RWPE2 (cell line): ENCODE measurements around the gene GREM1.

ENCODE experiments used
- ATAC-seq: fragments of 200-7000 bp; cut with Tn5 transposase; 3 replicates; pipeline ENCODE4 v1.9.1; 2021; ENCODE audit warnings: low read depth
- DNase-seq: peaks from one replicate; pipeline ENCODE4 v3.0.0-alpha.2; 2020; ENCODE audit warnings: low spot score
- H3K27ac ChIP-seq: fragments of 450-650 bp; 2 replicates; pipeline ENCODE4 v1.5.1; 2017; ENCODE audit warnings: mild to moderate bottlenecking; ENCODE audit not compliant: poor library complexity, severe bottlenecking
- H3K27me3 ChIP-seq: fragments of 250-450 bp; sonication (Bioruptor Pico); 2 replicates; pipeline ENCODE4 v1.5.1; 2021; ENCODE audit warnings: mild to moderate bottlenecking, moderate library complexity; ENCODE audit not compliant: insufficient read depth, poor library complexity, severe bottlenecking
- H3K36me3 ChIP-seq: fragments of 250-450 bp; sonication (Bioruptor Pico); 2 replicates; pipeline ENCODE4 v1.5.1; 2020; ENCODE audit warnings: low read depth, mild to moderate bottlenecking, moderate library complexity
- H3K4me1 ChIP-seq: fragments of 250-450 bp; sonication (Bioruptor Pico); 2 replicates; pipeline ENCODE4 v1.5.1; 2021; ENCODE audit warnings: mild to moderate bottlenecking, moderate library complexity; ENCODE audit not compliant: insufficient read depth, poor library complexity, severe bottlenecking
- H3K4me3 ChIP-seq: fragments of 250-450 bp; sonication (Bioruptor Pico); 2 replicates; pipeline ENCODE4 v1.5.1; 2021; ENCODE audit warnings: mild to moderate bottlenecking, moderate library complexity; ENCODE audit not compliant: severe bottlenecking
- H3K9me3 ChIP-seq: fragments of 250-450 bp; sonication (Bioruptor Pico); 2 replicates; pipeline ENCODE4 v1.5.1; 2021; ENCODE audit warnings: mild to moderate bottlenecking, moderate library complexity; ENCODE audit not compliant: severe bottlenecking
- CTCF ChIP-seq: fragments of 450-650 bp; IDR thresholded peaks from one replicate; pipeline ENCODE4 v1.5.1; 2017; ENCODE audit warnings: mild to moderate bottlenecking, moderate library complexity; ENCODE audit not compliant: poor library complexity, severe bottlenecking

Gene GREM1

GRCh38 chr15:32679298-32679690 is 38.5 kb upstream of the GREM1 start:
- ATAC-seq (no peak), DNase-seq (no peak)
- H3K27ac ChIP-seq = no peak overlapping the region
- peaks cover 25% of the 10 kb centered on the region for H3K4me1 ChIP-seq
- no peaks in the 10 kb centered on the region for H3K36me3 ChIP-seq
- no peak for TF ChIP-seq CTCF
- no peaks in the 10 kb centered on the region for H3K27me3 ChIP-seq
- H3K4me3 ChIP-seq = no peak overlapping the region
- no peaks in the 10 kb centered on the region for H3K9me3 ChIP-seq

GRCh38 chr15:32682569-32682968 is 35.2 kb upstream of the GREM1 start:
- peak; percentile 84 for DNase-seq
- ATAC-seq = peak; percentile 78
- H3K36me3 ChIP-seq = no peaks in the 10 kb centered on the region
- peaks cover 42% of the 10 kb centered on the region for H3K4me1 ChIP-seq
- H3K4me3 ChIP-seq = no peak overlapping the region
- H3K27ac ChIP-seq = peak overlapping the region; percentile 94
- no peak for TF ChIP-seq CTCF
- H3K9me3 ChIP-seq = no peaks in the 10 kb centered on the region
- H3K27me3 ChIP-seq = no peaks in the 10 kb centered on the region

GRCh38 chr15:32682977-32683630 is 34.7 kb upstream of the GREM1 start:
- no peak for ATAC-seq
- peaks cover 47% of the 10 kb centered on the region for H3K4me1 ChIP-seq
- no peaks in the 10 kb centered on the region for H3K36me3 ChIP-seq
- H3K27me3 ChIP-seq = no peaks in the 10 kb centered on the region
- no peak overlapping the region for H3K4me3 ChIP-seq
- DNase-seq = no peak
- H3K9me3 ChIP-seq = no peaks in the 10 kb centered on the region
- TF ChIP-seq CTCF = no peak
- peak overlapping the region; percentile 94 for H3K27ac ChIP-seq

- DNase-seq (no peak), ATAC-seq (peak; percentile 66)
- Histone ChIP-seq H3K4me3 (no peak overlapping the region), H3K27ac (peak overlapping the region; percentile 94), H3K36me3 (no peaks in the 10 kb centered on the region), H3K9me3 (no peaks in the 10 kb centered on the region), H3K27me3 (no peaks in the 10 kb centered on the region), H3K4me1 (peaks cover 53% of the 10 kb centered on the region)
- TF ChIP-seq CTCF = no peak
These were observed 33.8 kb upstream of the GREM1 start for GRCh38 chr15:32683906-32684584.

- no peak for ATAC-seq
- no peak for TF ChIP-seq CTCF
- no peak for DNase-seq
- Histone ChIP-seq H3K4me3 (no peak overlapping the region), H3K27me3 (no peaks in the 10 kb centered on the region), H3K9me3 (no peaks in the 10 kb centered on the region), H3K27ac (peak overlapping the region; percentile 94), H3K4me1 (peaks cover 57% of the 10 kb centered on the region), H3K36me3 (no peaks in the 10 kb centered on the region)
These were observed 32.2 kb upstream of the GREM1 start for GRCh38 chr15:32685576-32685975.
